Epithelial cell of esophagus (primary cell): ENCODE data around the gene OR51B4.
"Not testable (repeated sequence)": the region's sequence is repeated elsewhere in the genome, so short reads cannot be mapped to it uniquely, and the experiment has no call there.

Source experiments
- DNase-seq: peaks from one replicate; pipeline ENCODE4 v3.0.0; 2010; ENCODE audit warnings: low read depth
- H3K4me3 ChIP-seq: 2 replicates; pipeline ENCODE4 v1.5.1; 2011; ENCODE audit warnings: mild to moderate bottlenecking, low read length, control low read depth
- TF ChIP-seq, protein P1 (sequence below): IDR thresholded peaks from 2 replicates; pipeline ENCODE4 v1.5.1; 2011; ENCODE audit warnings: low read depth, mild to moderate bottlenecking, low read length, control low read depth, inconsistent platforms; ENCODE audit not compliant: insufficient read depth; ENCODE audit errors: missing control alignments

Gene OR51B4

DNA sequence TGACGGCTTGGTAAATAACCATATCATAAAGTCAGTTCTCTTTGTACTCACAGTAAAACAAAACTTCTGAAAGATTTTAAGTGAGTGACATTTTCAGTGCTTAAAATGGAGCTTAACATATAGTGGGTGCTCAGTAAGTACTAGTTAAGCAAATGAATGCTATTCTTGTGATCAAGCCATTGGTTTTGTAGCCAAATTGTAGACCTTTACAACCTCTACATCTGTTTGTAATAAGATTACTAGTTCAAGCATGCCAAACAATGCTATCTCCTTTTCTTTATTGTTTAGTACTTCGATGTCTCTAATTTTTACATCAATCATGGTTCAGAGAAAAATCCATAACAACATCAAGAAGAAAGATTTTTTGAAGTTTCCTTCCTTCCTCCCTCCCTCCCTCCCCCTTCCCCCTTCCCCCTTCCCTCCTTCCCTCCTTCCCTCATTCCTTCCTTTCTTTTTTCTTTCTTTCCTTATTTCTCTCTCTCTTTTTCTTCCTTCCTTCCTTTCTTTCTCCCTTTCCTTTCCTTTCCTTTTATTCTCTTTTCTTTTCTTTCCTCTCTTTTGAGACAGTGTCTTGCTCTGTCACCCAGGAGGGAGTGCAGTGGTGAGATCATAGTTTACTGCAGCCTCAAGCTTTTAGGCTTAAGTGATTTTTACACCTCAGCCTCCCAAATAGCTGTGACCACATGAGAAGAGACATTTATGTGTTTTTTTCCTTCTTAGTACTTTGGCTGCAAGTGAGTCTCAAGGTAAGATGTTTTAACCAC, 5.7 kb upstream of the OR51B4 start:
- no peak overlapping the region for H3K4me3 ChIP-seq
- no peak for DNase-seq
- TF ChIP-seq, protein P1, sequence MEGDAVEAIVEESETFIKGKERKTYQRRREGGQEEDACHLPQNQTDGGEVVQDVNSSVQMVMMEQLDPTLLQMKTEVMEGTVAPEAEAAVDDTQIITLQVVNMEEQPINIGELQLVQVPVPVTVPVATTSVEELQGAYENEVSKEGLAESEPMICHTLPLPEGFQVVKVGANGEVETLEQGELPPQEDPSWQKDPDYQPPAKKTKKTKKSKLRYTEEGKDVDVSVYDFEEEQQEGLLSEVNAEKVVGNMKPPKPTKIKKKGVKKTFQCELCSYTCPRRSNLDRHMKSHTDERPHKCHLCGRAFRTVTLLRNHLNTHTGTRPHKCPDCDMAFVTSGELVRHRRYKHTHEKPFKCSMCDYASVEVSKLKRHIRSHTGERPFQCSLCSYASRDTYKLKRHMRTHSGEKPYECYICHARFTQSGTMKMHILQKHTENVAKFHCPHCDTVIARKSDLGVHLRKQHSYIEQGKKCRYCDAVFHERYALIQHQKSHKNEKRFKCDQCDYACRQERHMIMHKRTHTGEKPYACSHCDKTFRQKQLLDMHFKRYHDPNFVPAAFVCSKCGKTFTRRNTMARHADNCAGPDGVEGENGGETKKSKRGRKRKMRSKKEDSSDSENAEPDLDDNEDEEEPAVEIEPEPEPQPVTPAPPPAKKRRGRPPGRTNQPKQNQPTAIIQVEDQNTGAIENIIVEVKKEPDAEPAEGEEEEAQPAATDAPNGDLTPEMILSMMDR: no peak

DNA sequence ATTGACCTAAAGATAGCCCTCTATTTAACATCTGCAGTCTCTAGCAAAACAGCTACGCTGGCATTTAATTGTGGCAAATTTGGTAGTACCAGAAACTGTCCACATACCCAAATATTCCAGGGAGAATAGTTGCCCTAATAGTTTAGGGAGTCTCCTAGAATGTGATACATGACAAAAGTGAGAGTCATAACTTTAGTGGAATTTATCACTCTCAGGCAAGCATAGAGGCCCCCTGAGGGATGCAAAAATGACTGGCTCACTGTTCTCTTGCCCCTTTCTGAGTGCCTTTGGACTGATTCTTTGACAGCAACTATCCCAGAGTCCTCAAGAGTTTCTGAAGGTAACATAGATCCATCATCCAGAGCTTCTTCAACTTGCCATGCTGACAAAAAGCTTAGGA, 2.3 kb upstream of the OR51B4 start:
- no peak for DNase-seq
- TF ChIP-seq, protein P1: no peak
- H3K4me3 ChIP-seq: no peak overlapping the region

DNA sequence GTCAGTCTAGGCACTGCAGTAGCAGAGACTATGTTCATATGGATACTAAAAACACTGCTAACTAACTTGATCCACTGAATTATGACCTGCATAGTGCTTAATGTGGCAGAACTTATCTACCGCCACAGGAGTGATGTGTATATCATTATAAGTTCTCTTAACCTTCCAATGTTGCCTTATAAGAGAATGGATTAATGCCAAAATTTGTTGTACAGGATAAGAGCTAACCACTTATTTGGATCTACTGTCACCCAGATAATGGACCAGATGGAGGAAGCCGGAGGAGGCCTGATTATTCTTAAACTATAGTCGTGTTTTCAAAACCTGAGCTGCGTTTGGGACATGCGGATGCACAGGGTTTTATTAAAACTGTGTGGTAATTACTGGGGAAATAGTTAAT, 1.9 kb upstream of the OR51B4 start:
- TF ChIP-seq, protein P1: no peak
- H3K4me3 ChIP-seq: no peak overlapping the region

DNA sequence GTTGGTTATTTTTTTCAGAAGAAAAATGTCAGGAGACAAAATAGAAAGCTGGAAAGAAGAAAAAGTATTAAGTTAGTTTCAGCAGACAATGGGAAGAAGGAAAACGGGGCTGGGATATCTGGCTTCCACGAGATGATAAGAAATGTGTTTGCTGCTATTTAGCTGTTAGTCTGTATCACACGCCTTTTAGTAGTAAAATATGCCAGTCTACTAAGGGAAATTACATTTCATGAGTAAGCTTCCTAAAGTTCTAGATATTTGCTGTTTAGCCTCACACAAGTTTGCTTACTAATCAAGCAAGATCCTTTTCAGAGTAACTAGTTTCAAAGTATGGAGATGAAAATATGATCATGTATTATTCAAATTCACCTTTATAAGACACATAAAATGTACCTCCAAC, 1.5 kb downstream of the OR51B4 start:
- no peak for DNase-seq
- no peak overlapping the region for H3K4me3 ChIP-seq
- TF ChIP-seq, protein P1: no peak

More for the DNA sequence above, 1.9 kb upstream of the OR51B4 start:
- DNase-seq: no peak

DNA sequence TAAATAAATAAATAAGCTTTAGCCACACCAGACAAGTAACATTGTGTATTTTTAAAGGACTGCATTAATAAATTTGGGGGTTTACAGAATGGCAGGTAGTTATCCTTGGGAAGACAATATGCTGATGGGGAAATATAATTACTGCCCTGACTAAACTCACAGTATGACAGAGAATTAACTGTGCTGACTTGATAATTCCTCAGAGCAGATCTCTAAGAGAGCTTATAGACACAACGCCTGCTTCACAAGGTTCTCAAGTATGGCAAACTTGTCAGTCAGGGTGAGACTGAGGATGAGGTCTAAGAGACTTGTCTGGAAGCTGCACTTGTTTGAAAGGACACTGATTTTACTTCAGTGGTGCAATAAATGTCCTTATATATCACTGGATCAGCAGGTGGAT, 3.3 kb downstream of the OR51B4 start:
- no peak for DNase-seq
- no peak overlapping the region for H3K4me3 ChIP-seq
- TF ChIP-seq, protein P1: no peak

DNA sequence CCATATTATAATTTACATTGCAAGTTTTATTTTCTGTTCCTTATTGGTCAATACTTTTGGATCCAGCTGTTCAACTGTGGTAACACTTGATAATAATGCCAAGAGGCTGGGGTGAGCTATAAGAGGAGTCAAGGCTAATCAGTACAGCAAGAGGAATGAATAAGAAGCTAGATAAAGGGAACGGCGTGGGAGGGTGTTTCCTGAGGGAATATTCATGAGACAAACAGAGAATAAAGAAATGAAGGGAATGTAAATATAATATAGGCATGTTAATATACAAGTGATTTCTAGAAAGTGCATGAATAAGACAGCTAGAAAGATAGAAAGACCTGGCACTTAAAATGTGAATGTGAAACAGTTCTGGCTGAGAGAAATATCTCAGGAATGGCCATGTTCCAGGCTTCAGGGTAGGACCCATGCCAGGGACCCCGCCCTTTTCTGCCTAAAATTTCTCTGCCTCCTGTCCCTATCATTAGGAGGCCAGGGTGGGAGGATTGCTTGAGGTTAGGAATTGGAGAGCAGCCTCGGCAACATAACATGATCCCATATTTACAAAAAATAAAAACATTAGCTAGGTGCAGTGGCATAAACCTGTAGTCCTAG, 3.9 kb downstream of the OR51B4 start:
- TF ChIP-seq, protein P1: no peak
- no peak overlapping the region for H3K4me3 ChIP-seq
- DNase-seq: no peak

DNA sequence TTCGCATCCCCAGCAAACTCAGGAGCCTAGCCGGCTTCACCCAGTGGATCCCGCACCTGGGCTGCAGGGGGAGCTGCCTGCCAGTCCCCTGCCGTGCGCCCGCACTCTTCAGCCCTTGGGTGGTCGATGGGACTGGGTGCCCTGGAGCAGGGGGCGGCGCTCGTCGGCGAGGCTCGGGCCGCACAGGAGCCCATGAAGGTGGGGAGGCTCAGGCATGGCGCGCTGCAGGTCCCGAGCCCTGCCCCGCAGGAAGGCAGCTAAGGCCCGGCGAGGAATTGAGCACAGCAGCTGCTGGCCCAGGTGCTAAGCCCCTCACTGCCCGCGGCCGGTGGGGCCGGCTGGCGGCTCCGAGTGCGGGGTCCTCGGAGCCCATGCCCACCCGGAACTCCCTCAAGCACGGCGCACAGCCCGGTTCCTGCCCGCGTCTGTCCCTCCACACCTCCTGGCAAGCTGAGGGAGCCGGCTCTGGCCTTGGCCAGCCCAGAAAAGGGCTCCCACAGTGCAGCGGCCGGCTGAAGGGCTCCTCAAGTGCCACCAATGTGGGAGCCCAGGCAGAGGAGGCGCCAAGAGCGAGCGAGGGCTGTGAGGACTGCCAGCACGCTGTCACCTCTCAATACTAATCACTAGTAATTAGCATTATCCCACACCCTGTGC, 7.3 kb downstream of the OR51B4 start:
- DNase-seq, H3K4me3 ChIP-seq: not testable (repeated sequence)
